AG04449 (cell line): ENCODE measurements around the gene PKHD1.

Experiments used
- CTCF ChIA-PET: fragments of 350-600 bp; formaldehyde crosslinking; extraction: SDS; loops from one replicate; lab custom pipeline; 2021; ENCODE audit warnings: antibody characterized with exemption; lab: Yijun Ruan, JAX
- POLR2A ChIA-PET: fragments of 400-600, 350-600 bp; formaldehyde crosslinking; extraction: SDS; loops from one replicate; lab custom pipeline; 2020; ENCODE audit warnings: antibody characterized with exemption, inconsistent platforms; lab: Yijun Ruan, JAX
- DNase-seq: peaks from one replicate; pipeline ENCODE4 v3.0.0-alpha.2; 2010; ENCODE audit warnings: low read depth, low spot score
- H3K4me3 ChIP-seq: 2 replicates; pipeline ENCODE4 v1.5.1; 2011; ENCODE audit warnings: low read depth, mild to moderate bottlenecking, control low read depth, low read length
- TF ChIP-seq, protein P1 (sequence below): IDR thresholded peaks from one replicate; pipeline ENCODE4 v1.5.1; 2011; ENCODE audit warnings: mild to moderate bottlenecking, moderate library complexity, low read length, control low read depth, inconsistent platforms; ENCODE audit not compliant: insufficient read depth; ENCODE audit errors: missing control alignments

The PKHD1 gene

DNA sequence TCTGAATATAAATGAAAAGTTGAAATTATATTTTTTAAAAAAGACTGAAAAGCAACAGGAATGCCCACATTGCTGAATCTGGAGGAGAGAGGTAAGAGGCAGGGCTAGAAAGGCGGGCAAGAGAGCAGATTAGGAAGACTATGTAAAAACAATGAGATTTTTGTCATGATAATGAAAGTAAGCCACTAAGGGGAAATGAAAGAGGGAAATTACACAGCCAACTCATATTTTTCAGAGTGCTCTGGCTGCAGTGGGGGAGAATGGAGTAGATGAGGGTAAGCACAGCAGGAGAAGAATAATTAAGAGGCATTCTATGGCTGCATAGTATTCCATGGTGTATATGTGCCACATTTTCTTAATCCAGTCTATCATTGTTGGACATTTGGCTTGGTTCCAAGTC lies 281.9 kb downstream of the PKHD1 start:
- TF ChIP-seq, protein P1, sequence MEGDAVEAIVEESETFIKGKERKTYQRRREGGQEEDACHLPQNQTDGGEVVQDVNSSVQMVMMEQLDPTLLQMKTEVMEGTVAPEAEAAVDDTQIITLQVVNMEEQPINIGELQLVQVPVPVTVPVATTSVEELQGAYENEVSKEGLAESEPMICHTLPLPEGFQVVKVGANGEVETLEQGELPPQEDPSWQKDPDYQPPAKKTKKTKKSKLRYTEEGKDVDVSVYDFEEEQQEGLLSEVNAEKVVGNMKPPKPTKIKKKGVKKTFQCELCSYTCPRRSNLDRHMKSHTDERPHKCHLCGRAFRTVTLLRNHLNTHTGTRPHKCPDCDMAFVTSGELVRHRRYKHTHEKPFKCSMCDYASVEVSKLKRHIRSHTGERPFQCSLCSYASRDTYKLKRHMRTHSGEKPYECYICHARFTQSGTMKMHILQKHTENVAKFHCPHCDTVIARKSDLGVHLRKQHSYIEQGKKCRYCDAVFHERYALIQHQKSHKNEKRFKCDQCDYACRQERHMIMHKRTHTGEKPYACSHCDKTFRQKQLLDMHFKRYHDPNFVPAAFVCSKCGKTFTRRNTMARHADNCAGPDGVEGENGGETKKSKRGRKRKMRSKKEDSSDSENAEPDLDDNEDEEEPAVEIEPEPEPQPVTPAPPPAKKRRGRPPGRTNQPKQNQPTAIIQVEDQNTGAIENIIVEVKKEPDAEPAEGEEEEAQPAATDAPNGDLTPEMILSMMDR: no peak
- H3K4me3 ChIP-seq: no peak overlapping the region
- DNase-seq: no peak
- ChIA-PET CTCF (no interaction called here), POLR2A (no interaction called here)

DNA sequence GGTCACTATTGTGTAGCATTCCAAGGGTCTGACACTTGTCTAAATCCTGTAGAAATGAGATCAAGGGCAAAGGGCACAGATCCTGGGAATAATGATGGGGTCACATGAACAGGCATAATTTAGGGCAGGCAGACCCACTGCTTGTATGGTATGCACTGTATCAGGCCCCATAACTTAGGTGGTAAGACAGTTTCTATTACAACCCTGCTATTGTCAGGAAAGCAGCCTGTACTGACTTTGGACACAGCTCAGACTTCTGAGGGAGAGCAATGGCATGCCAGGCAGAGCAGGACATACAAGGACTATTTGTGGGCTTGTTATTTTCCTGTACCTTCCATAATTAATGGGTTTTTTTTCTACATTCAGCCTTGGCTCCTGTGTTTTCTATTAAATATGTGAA lies 286.8 kb downstream of the PKHD1 start:
- DNase-seq: no peak
- no peak overlapping the region for H3K4me3 ChIP-seq
- TF ChIP-seq, protein P1: no peak
- CTCF ChIA-PET: no interaction called here
- POLR2A ChIA-PET: no interaction called here

DNA sequence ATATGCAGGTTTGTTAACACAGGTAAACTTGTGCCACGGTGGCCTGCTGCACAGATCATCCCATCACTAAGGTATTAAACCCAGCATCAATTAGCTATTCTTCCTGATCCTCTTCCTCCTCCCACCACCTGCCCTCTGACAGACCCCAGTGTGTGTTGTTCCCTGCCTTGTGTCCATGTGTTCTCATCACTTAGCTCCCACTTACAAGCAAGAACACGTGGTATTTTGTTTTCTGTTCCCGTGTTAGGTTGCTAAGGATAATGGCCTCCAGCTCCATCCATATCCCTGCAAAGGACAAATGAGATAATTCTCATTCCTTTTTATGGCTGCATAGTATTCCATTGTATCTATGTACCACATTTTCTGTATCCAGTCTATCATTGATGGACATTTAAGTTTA lies 294.0 kb downstream of the PKHD1 start:
- ChIA-PET CTCF (no interaction called here), POLR2A (no interaction called here)
- no peak overlapping the region for H3K4me3 ChIP-seq
- TF ChIP-seq, protein P1: no peak
- DNase-seq: no peak

DNA sequence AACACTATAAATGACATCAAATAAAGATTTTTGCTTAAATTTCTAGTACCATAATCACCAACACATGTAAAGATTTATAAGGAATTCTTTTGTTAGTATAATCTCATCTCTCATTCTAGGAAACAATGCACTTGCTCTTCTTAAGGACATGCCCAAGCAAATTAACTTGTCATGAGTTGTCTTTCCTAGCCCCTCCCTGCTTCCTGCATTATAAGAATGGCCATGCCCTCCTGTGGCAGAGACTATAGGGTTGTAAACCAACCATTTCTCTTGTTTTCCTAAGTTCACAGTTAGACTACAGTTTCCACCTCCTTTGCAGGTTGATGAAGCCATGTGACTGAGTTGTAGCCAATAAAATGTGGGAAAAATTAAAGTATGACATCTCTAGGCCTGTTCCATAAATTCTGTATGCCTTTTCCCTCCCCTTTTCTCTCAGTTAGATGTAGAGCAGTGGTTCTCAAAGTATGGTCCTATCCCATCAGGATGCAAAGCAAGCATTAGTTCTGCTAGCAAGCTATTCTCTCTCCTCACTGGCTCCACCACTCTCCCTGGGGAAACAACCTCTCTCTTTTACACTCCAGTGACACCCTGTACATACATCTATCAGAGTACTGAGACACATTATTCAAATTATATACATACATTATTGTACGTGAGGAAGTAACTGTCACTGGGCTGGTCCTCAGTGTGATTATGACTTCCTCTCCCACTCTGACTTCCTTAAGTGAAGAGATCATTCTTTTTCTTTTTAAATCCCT lies 295.0 kb downstream of the PKHD1 start:
- CTCF ChIA-PET: no interaction called here
- TF ChIP-seq, protein P1: no peak

DNA sequence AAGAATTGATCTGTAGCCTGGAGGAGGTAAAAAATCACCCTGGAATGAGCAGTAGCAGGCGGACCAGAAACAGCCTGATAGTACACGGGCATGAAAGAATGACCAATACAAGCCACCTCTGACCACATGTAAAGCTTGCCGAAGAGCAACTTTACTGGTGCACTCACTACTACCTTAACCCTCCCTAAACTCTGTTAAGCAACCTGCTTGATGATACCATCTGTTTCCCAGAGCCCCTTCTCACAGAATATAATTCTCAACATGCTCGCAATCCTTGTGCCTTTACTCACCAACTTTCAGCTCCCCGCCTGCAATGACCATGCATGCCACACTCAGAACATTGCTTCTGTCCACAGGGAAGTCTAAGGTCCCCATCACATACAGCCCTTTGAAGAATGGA lies 296.5 kb downstream of the PKHD1 start:
- DNase-seq: no peak
- TF ChIP-seq, protein P1: no peak
- ChIA-PET POLR2A (no interaction called here), CTCF (no interaction called here)
- no peak overlapping the region for H3K4me3 ChIP-seq

More for the DNA sequence above, 295.0 kb downstream of the PKHD1 start:
- POLR2A ChIA-PET: no interaction called here
- H3K4me3 ChIP-seq: no peak overlapping the region
- no peak for DNase-seq

DNA sequence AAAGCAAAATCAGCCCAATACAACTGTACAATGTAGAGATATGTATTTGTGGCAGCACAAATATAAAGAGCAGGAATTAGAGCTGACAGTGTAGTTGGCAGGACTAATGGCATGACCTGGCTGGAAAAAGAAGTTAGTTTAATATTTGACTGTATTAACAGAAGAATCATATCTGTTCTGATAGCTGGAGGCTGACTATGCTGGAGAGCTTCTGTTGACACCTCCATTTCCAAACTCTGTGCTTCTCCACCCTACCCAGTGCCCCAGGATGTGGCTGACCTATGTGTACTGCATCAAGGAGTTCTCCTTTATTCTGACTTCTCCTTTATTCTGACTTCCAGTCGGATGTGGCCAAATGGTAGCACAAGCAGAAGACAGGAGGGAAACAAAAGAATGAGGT lies 299.3 kb downstream of the PKHD1 start:
- ChIA-PET POLR2A (no interaction called here), CTCF (no interaction called here)
- no peak for DNase-seq
- TF ChIP-seq, protein P1: no peak
- H3K4me3 ChIP-seq: no peak overlapping the region
